ENCODE results near the gene RIPPLY1. TPM values are rescaled to one million over a fixed set of nuclear protein-coding genes. Genes with fewer than 3 reads are reported as not detected.

Gene RIPPLY1
- total RNA-seq, 1 donor, result not detected

DNA sequence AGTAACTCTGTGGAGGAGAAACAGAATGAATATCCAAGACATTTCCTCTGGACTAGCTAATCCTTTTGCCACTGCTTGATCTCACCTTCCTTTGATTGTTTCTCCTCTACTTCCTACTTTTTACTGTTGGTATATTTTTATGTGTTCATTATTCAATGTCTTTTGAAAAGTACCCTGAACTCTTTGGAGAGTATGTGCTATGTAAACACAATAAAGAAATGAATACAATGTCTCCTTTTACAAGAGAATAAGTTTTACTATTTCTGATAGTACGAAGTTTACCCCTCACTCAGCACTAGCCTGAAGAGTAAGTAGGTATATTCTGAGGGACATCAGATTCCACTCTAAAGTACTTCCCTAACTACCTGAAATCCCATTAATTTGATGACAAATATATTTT, 36.9 kb upstream of the RIPPLY1 start:
- H3K9me3 ChIP-seq (ENCODE audit: low read depth, low read length), result no peaks in the 10 kb centered on the region
- H3K79me2 ChIP-seq (ENCODE audit: insufficient read depth, low read length), result no peaks in the 10 kb centered on the region
- TF ChIP-seq, protein P1, sequence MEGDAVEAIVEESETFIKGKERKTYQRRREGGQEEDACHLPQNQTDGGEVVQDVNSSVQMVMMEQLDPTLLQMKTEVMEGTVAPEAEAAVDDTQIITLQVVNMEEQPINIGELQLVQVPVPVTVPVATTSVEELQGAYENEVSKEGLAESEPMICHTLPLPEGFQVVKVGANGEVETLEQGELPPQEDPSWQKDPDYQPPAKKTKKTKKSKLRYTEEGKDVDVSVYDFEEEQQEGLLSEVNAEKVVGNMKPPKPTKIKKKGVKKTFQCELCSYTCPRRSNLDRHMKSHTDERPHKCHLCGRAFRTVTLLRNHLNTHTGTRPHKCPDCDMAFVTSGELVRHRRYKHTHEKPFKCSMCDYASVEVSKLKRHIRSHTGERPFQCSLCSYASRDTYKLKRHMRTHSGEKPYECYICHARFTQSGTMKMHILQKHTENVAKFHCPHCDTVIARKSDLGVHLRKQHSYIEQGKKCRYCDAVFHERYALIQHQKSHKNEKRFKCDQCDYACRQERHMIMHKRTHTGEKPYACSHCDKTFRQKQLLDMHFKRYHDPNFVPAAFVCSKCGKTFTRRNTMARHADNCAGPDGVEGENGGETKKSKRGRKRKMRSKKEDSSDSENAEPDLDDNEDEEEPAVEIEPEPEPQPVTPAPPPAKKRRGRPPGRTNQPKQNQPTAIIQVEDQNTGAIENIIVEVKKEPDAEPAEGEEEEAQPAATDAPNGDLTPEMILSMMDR (IDR thresholded peaks at IDR 0.05; ENCODE audit: extremely low read depth, low read depth, low read length), result no peak

DNA sequence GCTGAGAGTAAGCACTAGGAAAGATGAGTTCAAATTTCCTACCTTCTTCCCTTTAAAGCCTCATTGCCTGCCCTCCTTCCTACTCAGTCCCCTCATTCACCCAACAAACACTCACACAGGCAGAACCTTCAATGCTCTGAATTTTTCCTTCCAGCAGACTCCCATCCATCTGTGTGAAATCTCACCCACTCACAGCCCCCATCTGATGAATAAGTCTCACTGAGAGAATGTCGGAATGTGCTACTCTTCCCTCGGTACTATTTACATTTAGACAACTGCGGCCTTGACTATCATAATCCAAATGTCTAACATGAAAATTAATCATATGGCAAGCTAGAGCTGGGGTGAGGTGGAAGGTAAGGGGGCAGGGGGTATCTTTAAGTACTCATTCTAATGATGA, 36.4 kb upstream of the RIPPLY1 start:
- no peaks in the 10 kb centered on the region for H4K20me1 ChIP-seq (ENCODE audit: insufficient read depth, low read length)
- H3K27ac ChIP-seq (ENCODE audit: low read depth, low read length), result no peak overlapping the region
- no peaks in the 10 kb centered on the region for H3K79me2 ChIP-seq (ENCODE audit: insufficient read depth, low read length)
- H3K4me3 ChIP-seq (ENCODE audit: insufficient read depth, low read length), result no peak overlapping the region
- H3K4me2 ChIP-seq (ENCODE audit: insufficient read depth, low read length), result no peak overlapping the region
- no peaks in the 10 kb centered on the region for H3K9me3 ChIP-seq (ENCODE audit: low read depth, low read length)
- TF ChIP-seq, protein P1 (IDR thresholded peaks at IDR 0.05; ENCODE audit: extremely low read depth, low read depth, low read length), result no peak
- DNase-seq (ENCODE audit: insufficient read length, low spot score, missing footprints), result no peak
- peaks cover 18% of the 10 kb centered on the region for H3K36me3 ChIP-seq (ENCODE audit: insufficient read depth, low read length)
- no peaks in the 10 kb centered on the region for H3K4me1 ChIP-seq (ENCODE audit: insufficient read depth, low read length)
- no peak overlapping the region for H2AFZ ChIP-seq (ENCODE audit: low read length)
- H3K27me3 ChIP-seq (ENCODE audit: insufficient read depth, low read length), result peaks cover 13% of the 10 kb centered on the region

More for the DNA sequence above, 36.9 kb upstream of the RIPPLY1 start:
- no peaks in the 10 kb centered on the region for H4K20me1 ChIP-seq (ENCODE audit: insufficient read depth, low read length)
- H3K4me2 ChIP-seq (ENCODE audit: insufficient read depth, low read length), result no peak overlapping the region
- H3K36me3 ChIP-seq (ENCODE audit: insufficient read depth, low read length), result peaks cover 18% of the 10 kb centered on the region
- H3K27ac ChIP-seq (ENCODE audit: low read depth, low read length), result no peak overlapping the region
- no peak overlapping the region for H3K4me3 ChIP-seq (ENCODE audit: insufficient read depth, low read length)
- peaks cover 13% of the 10 kb centered on the region for H3K27me3 ChIP-seq (ENCODE audit: insufficient read depth, low read length)
- H2AFZ ChIP-seq (ENCODE audit: low read length), result no peak overlapping the region
- no peaks in the 10 kb centered on the region for H3K4me1 ChIP-seq (ENCODE audit: insufficient read depth, low read length)
- no peak for DNase-seq (ENCODE audit: insufficient read length, low spot score, missing footprints)

DNA sequence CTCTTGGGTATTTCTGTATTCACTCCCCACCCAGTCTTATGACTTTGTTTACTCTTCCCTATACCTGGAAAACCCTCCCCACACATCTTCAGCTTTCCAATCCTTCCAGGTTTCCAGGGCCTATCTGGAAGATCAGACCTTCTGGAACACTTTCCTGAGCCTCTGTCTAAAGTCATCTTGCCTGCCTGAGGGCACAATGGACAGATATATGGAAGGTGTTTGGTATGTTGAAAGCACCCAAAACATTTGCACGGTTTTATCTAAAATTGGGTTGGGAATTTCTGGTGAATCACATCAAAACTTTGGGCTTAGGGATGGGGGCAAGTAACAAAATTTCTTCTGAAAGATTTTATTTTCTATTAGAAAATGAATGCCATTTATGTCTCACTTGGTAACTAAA, 33.1 kb upstream of the RIPPLY1 start:
- Histone ChIP-seq H2AFZ (ENCODE audit: low read length) (no peak overlapping the region), H3K27me3 (ENCODE audit: insufficient read depth, low read length) (peaks cover 15% of the 10 kb centered on the region), H3K4me1 (ENCODE audit: insufficient read depth, low read length) (peaks cover 16% of the 10 kb centered on the region), H3K36me3 (ENCODE audit: insufficient read depth, low read length) (peaks cover under 1% of the 10 kb centered on the region), H3K79me2 (ENCODE audit: insufficient read depth, low read length) (no peaks in the 10 kb centered on the region), H3K4me3 (ENCODE audit: insufficient read depth, low read length) (no peak overlapping the region), H3K9me3 (ENCODE audit: low read depth, low read length) (no peaks in the 10 kb centered on the region), H4K20me1 (ENCODE audit: insufficient read depth, low read length) (no peaks in the 10 kb centered on the region), H3K4me2 (ENCODE audit: insufficient read depth, low read length) (no peak overlapping the region), H3K27ac (ENCODE audit: low read depth, low read length) (no peak overlapping the region)
- TF ChIP-seq, protein P1 (IDR thresholded peaks at IDR 0.05; ENCODE audit: extremely low read depth, low read depth, low read length), result no peak
- no peak for DNase-seq (ENCODE audit: insufficient read length, low spot score, missing footprints)

DNA sequence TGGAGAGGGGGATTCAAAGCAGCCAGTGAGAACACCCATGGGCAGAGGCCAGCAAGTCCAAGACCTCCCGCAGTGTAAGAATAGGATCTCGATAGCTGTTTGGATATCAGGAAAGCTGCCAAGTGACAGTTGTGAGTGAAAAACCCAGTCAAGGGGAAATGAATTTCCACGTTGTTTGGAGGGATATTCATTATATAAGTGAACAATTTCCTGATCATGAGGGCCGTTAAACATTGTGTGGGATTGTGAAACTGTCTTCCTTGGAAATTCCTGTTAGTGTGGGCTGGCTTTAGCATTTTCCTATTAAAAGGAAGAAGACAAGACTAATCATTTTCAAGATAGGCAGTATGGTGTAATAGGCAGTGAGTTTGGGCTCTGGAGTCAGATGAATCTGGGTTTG, 32.0 kb upstream of the RIPPLY1 start:
- no peaks in the 10 kb centered on the region for H3K9me3 ChIP-seq (ENCODE audit: low read depth, low read length)
- DNase-seq (ENCODE audit: insufficient read length, low spot score, missing footprints), result no peak
- H3K4me3 ChIP-seq (ENCODE audit: insufficient read depth, low read length), result no peak overlapping the region
- peaks cover 16% of the 10 kb centered on the region for H3K4me1 ChIP-seq (ENCODE audit: insufficient read depth, low read length)
- peaks cover 15% of the 10 kb centered on the region for H3K27me3 ChIP-seq (ENCODE audit: insufficient read depth, low read length)
- H4K20me1 ChIP-seq (ENCODE audit: insufficient read depth, low read length), result no peaks in the 10 kb centered on the region
- H3K4me2 ChIP-seq (ENCODE audit: insufficient read depth, low read length), result no peak overlapping the region
- no peak overlapping the region for H2AFZ ChIP-seq (ENCODE audit: low read length)
- H3K36me3 ChIP-seq (ENCODE audit: insufficient read depth, low read length), result no peaks in the 10 kb centered on the region
- H3K27ac ChIP-seq (ENCODE audit: low read depth, low read length), result no peak overlapping the region
- no peaks in the 10 kb centered on the region for H3K79me2 ChIP-seq (ENCODE audit: insufficient read depth, low read length)
- TF ChIP-seq, protein P1 (IDR thresholded peaks at IDR 0.05; ENCODE audit: extremely low read depth, low read depth, low read length), result no peak

All from osteoblast (primary cell).